Pancreas (tissue), 10 donors: Measurements from ENCODE around the gene EIF3B. TPM values are rescaled to one million over a fixed set of nuclear protein-coding genes. Genes with fewer than 3 reads are reported as not detected.

Source experiments
- ATAC-seq, 4 donors: fragments of 200-7000 bp; cut with Tn5 transposase; one replicate each; pipeline versions ENCODE4 v1.8.0 to v1.9.1; 2020; ENCODE audit warnings: mild to moderate bottlenecking in 4 of 4, moderate library complexity in 4 of 4
- DNase-seq, 6 donors: peaks; one replicate each; pipeline ENCODE4 v3.0.0-alpha.2; 2020
- FAIRE-seq: peaks from 2 replicates; lab custom pipeline; 2012; peaks lifted over from hg19 to GRCh38; lab: Jason Lieb, UNC
- H3K27ac ChIP-seq, 4 donors: fragments of 200-600 bp; sonication (generic); 1 replicate in 3 of 4; 2 replicates in 1 of 4; pipeline versions ENCODE4 v1.5.0 to v1.8.0; 2020
- H3K27me3 ChIP-seq, 4 donors: fragments of 200-600 bp; one replicate each; pipeline ENCODE4 v1.8.0; 2021
- H3K36me3 ChIP-seq, 3 donors: fragments of 200-600 bp; sonication (generic) in 1 of 3; one replicate each; pipeline versions ENCODE4 v1.5.0 to v1.8.0; 2020 to 2021
- H3K4me1 ChIP-seq, 3 donors: fragments of 200-600 bp; one replicate each; pipeline ENCODE4 v1.8.0; 2021
- H3K4me3 ChIP-seq, 4 donors: fragments of 200-600 bp; sonication (generic) in 2 of 4; one replicate each; pipeline versions ENCODE4 v1.5.0 to v1.8.0; 2020 to 2021
- H3K9me3 ChIP-seq, 4 donors: fragments of 200-600 bp; one replicate each; pipeline ENCODE4 v1.8.0; 2021
- CTCF ChIP-seq, 4 donors: fragments of 200-600 bp; sonication (generic) in 3 of 4; IDR thresholded peaks; one replicate each; pipeline versions ENCODE4 v1.5.0 to v1.8.0; 2021; ENCODE audit warnings: antibody characterized with exemption in 4 of 4
- WGBS, 2 donors: extraction: QIAGEN DNeasy Blood & Tissue Kit; methylation state at CpG; one replicate each; pipeline ENCODE4 v1.1.7; 2013; 5-methylcytosine and 5-hydroxymethylcytosine counted together
- intact Hi-C, 3 donors: fragments of 100-400 bp; cut with DNase I; formaldehyde crosslinking; loops; one replicate each; pipeline versions ENCODE4 v1.11.1 to v1.14.2; 2022
- polyA plus RNA-seq, 2 donors: library from polyadenylated mRNA; stranded (reverse); fragments of 200-250 nt; gene quantifications; one replicate each; pipeline ENCODE4 v1.2.3, GENCODE V29; 2013
- total RNA-seq, 6 donors: library from RNA; stranded (reverse); fragmentation: NEBNext Ultra II Directional in 4 of 6; extraction: Animal tissue kit (Norgen Biotek cat#: 25700) in 4 of 6; gene quantifications; one replicate each; pipeline versions ENCODE4 v1.2.1 to v1.2.4, GENCODE V29; 2021 to 2023
- donor health status: healthy with polysubstance abuse.
- donor health status: DM: no; HTN: no; CAD: no; lungs with moderate emphysema.
- donor health status: DM: no; HTN: no; CAD: no.
- donor health status: control.
- donor health status: control.
- donor health status: Bipolar disorder and iron deficiency.
- donor health status: DM: yes; HTN: yes; CAD: no.
- donor health status: DM: no; HTN: no; CAD: no.
- donor health status: DM: no; HTN: no; CAD: no.
- donor health status: DM: yes; HTN: yes; CAD: no.

EIF3B gene
- total and polyA plus RNA-seq, 8 donors: 61.1 to 106 (median 78.3) TPM

DNA sequence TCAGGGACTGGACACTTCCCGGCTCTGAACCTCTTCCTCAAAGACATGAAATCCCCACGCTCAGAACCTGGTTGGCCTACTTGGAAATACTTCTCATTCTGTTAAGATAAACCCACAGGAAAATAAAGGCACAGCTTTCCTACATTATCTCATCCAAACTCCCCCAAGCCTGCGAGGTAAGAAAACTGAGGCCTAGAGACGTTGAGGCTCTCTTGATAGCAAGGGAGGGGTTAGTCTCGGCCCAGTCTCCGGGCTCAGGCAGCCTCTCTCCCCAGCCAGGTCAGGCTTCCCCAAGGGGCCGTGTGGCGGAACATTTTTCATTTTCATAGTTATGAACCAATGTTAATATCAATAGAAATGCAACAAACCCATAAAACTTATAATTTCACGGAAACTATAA lies 4.6 kb upstream of the EIF3B start:
- DNase-seq (peak in 1 of 6 donors; percentile 13), FAIRE-seq (no peak), ATAC-seq (no peak)
- no peak for TF ChIP-seq CTCF (IDR thresholded peaks at IDR 0.05)
- no peaks in the 10 kb centered on the region for H3K36me3 ChIP-seq
- no peaks in the 10 kb centered on the region for H3K9me3 ChIP-seq
- no peak overlapping the region for H3K4me3 ChIP-seq
- H3K27me3 ChIP-seq: no peaks in the 10 kb centered on the region
- WGBS, 2 donors: 90 to 91% methylated on average over 9 of the region's 9 CpGs
- no peaks in the 10 kb centered on the region for H3K4me1 ChIP-seq
- intact Hi-C loops: no loop called here
- H3K27ac ChIP-seq: no peak overlapping the region

GRCh38 chr7:2350861-2351260 lies 3.8 kb upstream of the EIF3B start:
- Histone ChIP-seq H3K27ac (no peak overlapping the region), H3K9me3 (no peaks in the 10 kb centered on the region), H3K4me1 (no peaks in the 10 kb centered on the region), H3K4me3 (no peak overlapping the region), H3K36me3 (no peaks in the 10 kb centered on the region), H3K27me3 (no peaks in the 10 kb centered on the region)
- ATAC-seq (no peak), DNase-seq (peak in 1 of 6 donors; percentile 32), FAIRE-seq (no peak)
- 92 to 97% methylated on average over 12 of the region's 12 CpGs for WGBS, 2 donors
- intact Hi-C loops: no loop called here
- no peak for TF ChIP-seq CTCF (IDR thresholded peaks at IDR 0.05)

- H3K36me3 ChIP-seq: no peaks in the 10 kb centered on the region
- no peaks in the 10 kb centered on the region for H3K27me3 ChIP-seq
- FAIRE-seq: no peak
Observed at GRCh38 chr7:2353113-2353935, 1.3 kb upstream of the EIF3B start.

DNA sequence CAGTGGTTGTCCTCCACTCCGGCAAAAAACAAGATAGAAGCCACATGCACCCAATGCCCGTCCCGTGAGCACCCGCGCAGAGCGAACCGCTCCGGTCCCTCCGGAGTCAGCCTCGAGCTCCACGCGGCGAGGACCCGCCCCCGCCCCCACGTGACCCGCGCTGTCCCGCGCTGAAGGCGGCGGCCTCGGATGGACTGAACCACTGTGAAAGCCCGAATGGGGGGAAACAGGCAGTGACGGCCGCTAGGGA lies 766 bp upstream of the EIF3B start:
- FAIRE-seq: no peak
- H3K36me3 ChIP-seq: no peaks in the 10 kb centered on the region
- ATAC-seq: peak; percentile 86 to 94 (median 88)
- peak overlapping the region; percentile 89 to 100 (median 99) for H3K4me3 ChIP-seq
- H3K4me1 ChIP-seq: peaks cover 8 to 24% (median 23%) of the 10 kb centered on the region in 3 donors
- H3K9me3 ChIP-seq: no peaks in the 10 kb centered on the region
- intact Hi-C loops: no loop called here
- H3K27ac ChIP-seq: peak overlapping the region; percentile 99 to 100 (median 100)
- no peak for TF ChIP-seq CTCF (IDR thresholded peaks at IDR 0.05)
- no peaks in the 10 kb centered on the region for H3K27me3 ChIP-seq
- 0% methylated on average over 25 to 26 of the region's 26 CpGs for WGBS, 2 donors
- peak; percentile 85 to 94 (median 90) for DNase-seq

More at GRCh38 chr7:2353113-2353935, 1.3 kb upstream of the EIF3B start:
- Histone ChIP-seq H3K9me3 (no peaks in the 10 kb centered on the region), H3K4me1 (peaks cover 6 to 23% (median 18%) of the 10 kb centered on the region in 3 donors), H3K4me3 (peak overlapping the region; percentile 89 to 100 (median 99)), H3K27ac (peak overlapping the region; percentile 99 to 100 (median 100))
- DNase-seq: no peak
- intact Hi-C loops: no loop called here
- WGBS, 2 donors: 53 to 61% methylated on average over 22 of the region's 22 CpGs
- no peak for TF ChIP-seq CTCF (IDR thresholded peaks at IDR 0.05)
- peak in 2 of 4 donors; percentile 1 to 5 for ATAC-seq
